SK-N-SH (cell line): Measurements from ENCODE around the gene SAE1. TPM values are rescaled to one million over a fixed set of nuclear protein-coding genes. Genes with fewer than 3 reads are reported as not detected.

Experiments
- CTCF ChIA-PET: fragments of 300-600, 350-600 bp; formaldehyde crosslinking; extraction: SDS; loops from one replicate; lab custom pipeline; 2021; lab: Yijun Ruan, JAX
- POLR2A ChIA-PET: fragments of 350-600 bp; sonication (Branson Sonifier 250); formaldehyde crosslinking; extraction: SDS; loops from one replicate; lab custom pipeline; 2020; ENCODE audit warnings: antibody characterized with exemption, inconsistent platforms; lab: Yijun Ruan, JAX
- DNase-seq: peaks from one replicate; pipeline ENCODE4 v3.0.0; 2012
- H2AFZ ChIP-seq: fragments of 200-600 bp; sonication (generic); 2 replicates; pipeline ENCODE4 v1.8.1; 2016; ENCODE audit warnings: antibody characterized with exemption, mild to moderate bottlenecking, low read depth
- H3F3A ChIP-seq: fragments of 200-600 bp; sonication (generic); replicated peaks from 2 replicates; pipeline ENCODE3; 2016; ENCODE audit warnings: antibody characterized with exemption, mild to moderate bottlenecking; ENCODE audit not compliant: insufficient read depth
- H3K27ac ChIP-seq, 2 experiments: fragments of 200-500 bp in 1 of 2; fragments of 200-600 bp in 1 of 2; sonication (Bioruptor generic) in 1 of 2; sonication (generic), shearing (Covaris generic) in 1 of 2; 2 replicates each; pipeline versions ENCODE4 v1.5.1 to v1.6.1; 2014 to 2016; ENCODE audit warnings: low read depth in 2 of 2, inconsistent platforms in 1 of 2, low read length in 1 of 2, mild to moderate bottlenecking in 1 of 2, mixed read lengths in 1 of 2
- H3K27me3 ChIP-seq: fragments of 200-600 bp; sonication (generic), shearing (Covaris generic); 2 replicates; pipeline ENCODE4 v1.6.1; 2016; ENCODE audit warnings: mixed run types; ENCODE audit not compliant: insufficient read depth
- H3K36me3 ChIP-seq, 2 experiments: fragments of 200-500 bp in 1 of 2; fragments of 200-600 bp in 1 of 2; sonication (Bioruptor generic) in 1 of 2; sonication (generic) in 1 of 2; replicated peaks in 1 of 2; 2 replicates each; pipeline versions ENCODE3 to v1.5.1; 2014 to 2016; ENCODE audit warnings: low read length in 1 of 2, mild to moderate bottlenecking in 1 of 2; ENCODE audit not compliant: insufficient read depth in 2 of 2, control insufficient read depth in 1 of 2
- H3K4me1 ChIP-seq, 2 experiments: fragments of 200-500 bp in 1 of 2; fragments of 200-600 bp in 1 of 2; sonication (Bioruptor generic) in 1 of 2; sonication (generic), shearing (Covaris generic) in 1 of 2; 2 replicates each; pipeline versions ENCODE4 v1.5.1 to v1.6.1; 2014 to 2016; ENCODE audit warnings: low read depth in 1 of 2, low read length in 1 of 2, mixed run types in 1 of 2; ENCODE audit not compliant: insufficient read depth in 2 of 2, control insufficient read depth in 1 of 2
- H3K4me2 ChIP-seq: fragments of 200-600 bp; sonication (generic), shearing (Covaris generic); 2 replicates; pipeline ENCODE4 v1.6.1; 2017; ENCODE audit warnings: mixed run types
- H3K4me3 ChIP-seq, 2 experiments: fragments of 200-500 bp in 1 of 2; fragments of 200-600 bp in 1 of 2; sonication (Bioruptor generic) in 1 of 2; sonication (generic), shearing (Covaris generic) in 1 of 2; 2 replicates each; pipeline versions ENCODE4 v1.5.1 to v1.8.1; 2014 to 2016; ENCODE audit warnings: low read depth in 2 of 2, inconsistent platforms in 1 of 2, low read length in 1 of 2, mild to moderate bottlenecking in 1 of 2, mixed read lengths in 1 of 2, moderate library complexity in 1 of 2
- H3K79me2 ChIP-seq: fragments of 200-600 bp; sonication (generic); 2 replicates; pipeline ENCODE4 v1.8.1; 2017; ENCODE audit warnings: mild to moderate bottlenecking; ENCODE audit not compliant: insufficient read depth
- H3K9ac ChIP-seq: fragments of 200-600 bp; sonication (generic); 2 replicates; pipeline ENCODE4 v1.6.1; 2017; ENCODE audit warnings: mixed run types
- H3K9me2 ChIP-seq: fragments of 200-600 bp; sonication (generic); 2 replicates; pipeline ENCODE4 v1.6.1; 2017; ENCODE audit warnings: mixed run types
- H3K9me3 ChIP-seq: fragments of 200-600 bp; sonication (generic); 2 replicates; pipeline ENCODE4 v1.6.1; 2017; ENCODE audit warnings: mixed run types, mild to moderate bottlenecking, moderate library complexity
- H4K20me1 ChIP-seq: fragments of 200-600 bp; sonication (generic); 2 replicates; pipeline ENCODE4 v1.6.1; 2017; ENCODE audit warnings: mild to moderate bottlenecking, mixed run types; ENCODE audit not compliant: insufficient read depth
- ELF1 ChIP-seq: IDR thresholded peaks from 2 replicates; pipeline ENCODE4 v1.4.0; 2012
- FOSL2 ChIP-seq: IDR thresholded peaks from 2 replicates; pipeline ENCODE4 v1.4.0; 2012; ENCODE audit warnings: low read depth, mild to moderate bottlenecking, moderate library complexity, borderline replicate concordance
- FOXJ3 ChIP-seq: sonication (generic); formaldehyde crosslinking; IDR thresholded peaks from 2 replicates; pipeline ENCODE4 v1.5.1; 2020; ENCODE audit warnings: mild to moderate bottlenecking, missing genetic modification reagents
- JUND ChIP-seq: IDR thresholded peaks from 2 replicates; pipeline ENCODE4 v1.4.0; 2012
- MEF2A ChIP-seq: IDR thresholded peaks from 2 replicates; pipeline ENCODE4 v1.4.0; 2012; ENCODE audit warnings: low read depth, borderline replicate concordance
- MXI1 ChIP-seq: IDR thresholded peaks from 2 replicates; pipeline ENCODE4 v1.6.1; 2012; ENCODE audit warnings: mild to moderate bottlenecking, low read depth, low read length, improper control_type of control experiment
- NRF1 ChIP-seq: IDR thresholded peaks from 2 replicates; pipeline ENCODE4 v1.6.1; 2012; ENCODE audit warnings: low read depth, mild to moderate bottlenecking, low read length
- RAD21 ChIP-seq: IDR thresholded peaks from 2 replicates; pipeline ENCODE4 v1.6.1; 2012; ENCODE audit warnings: mild to moderate bottlenecking, low read length
- RXRA ChIP-seq: IDR thresholded peaks from 2 replicates; pipeline ENCODE4 v1.4.0; 2012; ENCODE audit warnings: low read depth, mild to moderate bottlenecking, borderline replicate concordance
- SIN3A ChIP-seq: IDR thresholded peaks from 2 replicates; pipeline ENCODE4 v1.6.1; 2012; ENCODE audit warnings: low read depth, mild to moderate bottlenecking, low read length, moderate library complexity, borderline replicate concordance
- TEAD4 ChIP-seq: IDR thresholded peaks from 2 replicates; pipeline ENCODE4 v1.4.0; 2012; ENCODE audit warnings: mild to moderate bottlenecking, borderline replicate concordance; ENCODE audit not compliant: insufficient read depth
- WGBS: methylation state at CpG from one replicate; pipeline ENCODE4 v1.1.6; 2017; ENCODE audit warnings: low lambda C conversion rate; 5-methylcytosine and 5-hydroxymethylcytosine counted together
- polyA plus RNA-seq, 3 experiments: library from polyadenylated mRNA; depleted of rRNA; stranded (reverse); fragments of >200 nt; gene quantifications; 2 replicates each; pipeline ENCODE4 v1.2.3, GENCODE V29; 2012
- TF ChIP-seq, protein P1 (sequence below): IDR thresholded peaks from 2 replicates; pipeline ENCODE4 v1.6.1; 2012; ENCODE audit warnings: mild to moderate bottlenecking, low read depth, low read length, moderate library complexity
- TF ChIP-seq, protein P2 (sequence below): IDR thresholded peaks from 2 replicates; pipeline ENCODE4 v1.4.0; 2012; ENCODE audit warnings: low read depth, borderline replicate concordance

Gene SAE1
- polyA plus RNA-seq, 1 of the 3 experiments (the other 2 are of a cell fraction): 123 TPM

- CTCF ChIA-PET: interaction anchor here (0.7 to 10.9 kb wide), 4 partner anchors 17 to 101 kb away, joined by 3 to 132 read pairs (median 8); no protein-coding TSS in a partner anchor
- peaks cover 26 to 36% of the 10 kb centered on the region in 2 experiments for H3K36me3 ChIP-seq
- no peaks in the 10 kb centered on the region for H3K27me3 ChIP-seq
- peaks cover 12% of the 10 kb centered on the region for H3F3A ChIP-seq
- POLR2A ChIA-PET: no interaction called here
- H4K20me1 ChIP-seq: peaks cover 40% of the 10 kb centered on the region
- peaks cover 100% of the 10 kb centered on the region for H3K79me2 ChIP-seq
- H3K4me3 ChIP-seq: no peak overlapping the region
- H3K9me2 ChIP-seq: no peaks in the 10 kb centered on the region
- TF ChIP-seq ELF1: no peak
- no peak for TF ChIP-seq SIN3A
- TF ChIP-seq MXI1: no peak
- no peak for TF ChIP-seq FOXJ3 (CRISPR knock-in tag)
- no peak for TF ChIP-seq FOSL2
- TF ChIP-seq, protein P1, sequence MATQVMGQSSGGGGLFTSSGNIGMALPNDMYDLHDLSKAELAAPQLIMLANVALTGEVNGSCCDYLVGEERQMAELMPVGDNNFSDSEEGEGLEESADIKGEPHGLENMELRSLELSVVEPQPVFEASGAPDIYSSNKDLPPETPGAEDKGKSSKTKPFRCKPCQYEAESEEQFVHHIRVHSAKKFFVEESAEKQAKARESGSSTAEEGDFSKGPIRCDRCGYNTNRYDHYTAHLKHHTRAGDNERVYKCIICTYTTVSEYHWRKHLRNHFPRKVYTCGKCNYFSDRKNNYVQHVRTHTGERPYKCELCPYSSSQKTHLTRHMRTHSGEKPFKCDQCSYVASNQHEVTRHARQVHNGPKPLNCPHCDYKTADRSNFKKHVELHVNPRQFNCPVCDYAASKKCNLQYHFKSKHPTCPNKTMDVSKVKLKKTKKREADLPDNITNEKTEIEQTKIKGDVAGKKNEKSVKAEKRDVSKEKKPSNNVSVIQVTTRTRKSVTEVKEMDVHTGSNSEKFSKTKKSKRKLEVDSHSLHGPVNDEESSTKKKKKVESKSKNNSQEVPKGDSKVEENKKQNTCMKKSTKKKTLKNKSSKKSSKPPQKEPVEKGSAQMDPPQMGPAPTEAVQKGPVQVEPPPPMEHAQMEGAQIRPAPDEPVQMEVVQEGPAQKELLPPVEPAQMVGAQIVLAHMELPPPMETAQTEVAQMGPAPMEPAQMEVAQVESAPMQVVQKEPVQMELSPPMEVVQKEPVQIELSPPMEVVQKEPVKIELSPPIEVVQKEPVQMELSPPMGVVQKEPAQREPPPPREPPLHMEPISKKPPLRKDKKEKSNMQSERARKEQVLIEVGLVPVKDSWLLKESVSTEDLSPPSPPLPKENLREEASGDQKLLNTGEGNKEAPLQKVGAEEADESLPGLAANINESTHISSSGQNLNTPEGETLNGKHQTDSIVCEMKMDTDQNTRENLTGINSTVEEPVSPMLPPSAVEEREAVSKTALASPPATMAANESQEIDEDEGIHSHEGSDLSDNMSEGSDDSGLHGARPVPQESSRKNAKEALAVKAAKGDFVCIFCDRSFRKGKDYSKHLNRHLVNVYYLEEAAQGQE: no peak
- TF ChIP-seq JUND: no peak
- TF ChIP-seq, protein P2, sequence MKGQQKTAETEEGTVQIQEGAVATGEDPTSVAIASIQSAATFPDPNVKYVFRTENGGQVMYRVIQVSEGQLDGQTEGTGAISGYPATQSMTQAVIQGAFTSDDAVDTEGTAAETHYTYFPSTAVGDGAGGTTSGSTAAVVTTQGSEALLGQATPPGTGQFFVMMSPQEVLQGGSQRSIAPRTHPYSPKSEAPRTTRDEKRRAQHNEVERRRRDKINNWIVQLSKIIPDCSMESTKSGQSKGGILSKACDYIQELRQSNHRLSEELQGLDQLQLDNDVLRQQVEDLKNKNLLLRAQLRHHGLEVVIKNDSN: no peak
- TF ChIP-seq MEF2A: no peak
- no peak for TF ChIP-seq RAD21
- TF ChIP-seq NRF1: no peak
- no peak for DNase-seq
- no peak overlapping the region for H3K4me2 ChIP-seq
- 95% methylated on average over 13 of the region's 13 CpGs for WGBS
- H3K27ac ChIP-seq: no peak overlapping the region
- no peaks in the 10 kb centered on the region for H3K9me3 ChIP-seq
- H3K4me1 ChIP-seq: peaks cover 0 to 12% of the 10 kb centered on the region in 2 experiments; a peak in 1 of 4 replicates
- no peak overlapping the region for H3K9ac ChIP-seq
- H2AFZ ChIP-seq: no peak overlapping the region
Observed at GRCh38 chr19:47144630-47145029, 14.0 kb downstream of the SAE1 start.

DNA sequence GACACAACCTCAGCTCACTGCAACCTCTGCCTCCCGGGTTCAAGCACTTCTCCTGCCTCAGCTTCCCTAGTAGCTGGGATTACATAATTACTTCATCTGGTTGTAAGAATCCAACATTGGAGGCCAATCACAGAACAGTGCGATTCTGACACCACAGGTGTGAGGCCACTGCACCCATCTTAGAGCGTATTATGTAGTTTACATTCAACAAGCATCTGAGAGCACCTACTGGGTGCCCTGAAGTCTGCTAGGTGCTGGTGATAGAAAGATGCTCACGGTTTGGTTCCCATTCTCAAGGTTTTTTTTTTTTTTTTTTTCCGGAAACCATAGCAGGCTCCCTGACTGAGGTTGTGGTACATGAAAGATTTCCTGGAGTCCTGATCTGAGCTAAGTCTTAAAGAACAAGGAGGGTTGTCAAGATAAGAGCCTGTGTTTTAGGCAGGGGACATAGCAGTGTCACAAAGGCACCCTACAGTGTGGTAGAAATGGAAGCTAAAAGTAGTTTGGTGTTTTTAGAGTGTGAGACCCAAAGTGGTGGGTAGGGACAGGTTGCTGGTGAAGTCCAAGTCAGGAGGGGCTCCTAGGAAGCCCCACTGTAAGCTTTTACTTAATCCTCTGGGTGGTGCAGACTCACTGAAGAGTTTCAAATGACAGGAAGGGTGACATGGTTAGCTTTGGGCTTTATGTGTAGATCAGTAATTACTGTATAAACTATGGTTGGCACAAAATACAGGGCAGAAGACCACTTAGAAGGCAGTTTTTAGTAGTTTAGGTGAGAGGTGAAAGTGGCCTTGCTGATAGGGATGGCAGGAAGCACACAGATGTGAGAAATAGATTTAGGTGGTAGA is 15.2 kb downstream of the SAE1 start:
- Histone ChIP-seq H3F3A (peaks cover 8% of the 10 kb centered on the region), H3K27ac (no peak overlapping the region), H3K9ac (no peak overlapping the region), H3K9me2 (no peaks in the 10 kb centered on the region), H2AFZ (no peak overlapping the region), H4K20me1 (peaks cover 32% of the 10 kb centered on the region), H3K36me3 (peaks cover 34 to 46% of the 10 kb centered on the region in 2 experiments), H3K27me3 (no peaks in the 10 kb centered on the region), H3K9me3 (no peaks in the 10 kb centered on the region), H3K4me1 (peaks cover 0 to 10% of the 10 kb centered on the region in 2 experiments; a peak in 1 of 4 replicates), H3K79me2 (peaks cover 100% of the 10 kb centered on the region), H3K4me2 (no peak overlapping the region), H3K4me3 (no peak overlapping the region)
- WGBS: 95% methylated on average over 5 of the region's 5 CpGs
- TF ChIP-seq TEAD4 (no peak), RXRA (no peak)
- TF ChIP-seq, protein P1: no peak
- POLR2A ChIA-PET: interaction anchor here (0.7 kb wide), 1 partner anchor 110 kb away, joined by 3 read pairs; the partner anchor contains the start of gene CCDC9
- DNase-seq: no peak
- CTCF ChIA-PET: interaction anchor here (0.7 to 10.9 kb wide), 6 partner anchors 11 to 133 kb away, joined by 3 to 132 read pairs (median 5); no protein-coding TSS in a partner anchor
